ENCODE results near the gene RRAS2.
A peak's percentile ranks its signal among the peaks of the same experiment; 100 is the strongest.

Gene RRAS2

GRCh38 chr11:14314127-14314526, 44.9 kb downstream of the RRAS2 start:
- H3K4me1 ChIP-seq (ENCODE audit: control insufficient read depth, insufficient read depth, low read length): no peaks in the 10 kb centered on the region
- ChIA-PET CTCF (no interaction called here), POLR2A (no interaction called here)
- no peak overlapping the region for H3K4me3 ChIP-seq (ENCODE audit: low read depth, low read length)
- H3K9me3 ChIP-seq (ENCODE audit: control insufficient read depth, insufficient read depth, low read depth, low read length): no peaks in the 10 kb centered on the region
- no peaks in the 10 kb centered on the region for H3K36me3 ChIP-seq (ENCODE audit: control insufficient read depth in 2 of 2, insufficient read depth in 1 of 2, low read length in 2 of 2)
- TF ChIP-seq ZFP37 (tag by site-specific recombination; IDR thresholded peaks at IDR 0.05): no peak
- TF ChIP-seq ZNF426 (tag by site-specific recombination; IDR thresholded peaks at IDR 0.05): no peak
- no peak for TF ChIP-seq ZNF175 (tag by site-specific recombination; IDR thresholded peaks at IDR 0.05)
- no peak for TF ChIP-seq ZNF335 (tag by site-specific recombination; conservative IDR thresholded peaks at IDR 0.05)
- TF ChIP-seq ZEB2 (tag by site-specific recombination; IDR thresholded peaks at IDR 0.05): no peak
- TF ChIP-seq ZFP41 (tag by site-specific recombination; IDR thresholded peaks at IDR 0.05; ENCODE audit: borderline replicate concordance): no peak
- TF ChIP-seq ZNF501 (tag by site-specific recombination; IDR thresholded peaks at IDR 0.05): no peak
- H3K27ac ChIP-seq (ENCODE audit: extremely low read depth, low read depth, low read length): no peak overlapping the region

GRCh38 chr11:14312736-14313438, 46.1 kb downstream of the RRAS2 start:
- POLR2A ChIA-PET: interaction anchor here (1.2 kb wide), 1 partner anchor 12 kb away, joined by 4 read pairs; no protein-coding TSS in a partner anchor
- H3K36me3 ChIP-seq (ENCODE audit: control insufficient read depth in 2 of 2, insufficient read depth in 1 of 2, low read length in 2 of 2): no peaks in the 10 kb centered on the region
- H3K4me3 ChIP-seq (ENCODE audit: low read depth, low read length): no peak overlapping the region
- no peaks in the 10 kb centered on the region for H3K9me3 ChIP-seq (ENCODE audit: control insufficient read depth, insufficient read depth, low read depth, low read length)
- CTCF ChIA-PET: interaction anchor here (0.5 to 1.4 kb wide), 4 partner anchors 12 to 602 kb away, joined by 3 to 8 read pairs (median 4); no protein-coding TSS in a partner anchor
- no peak overlapping the region for H3K27ac ChIP-seq (ENCODE audit: extremely low read depth, low read depth, low read length)
- TF ChIP-seq OSR2 (tag by site-specific recombination; IDR thresholded peaks at IDR 0.05): no peak
- TF ChIP-seq ZNF341 (tag by site-specific recombination; IDR thresholded peaks at IDR 0.05; ENCODE audit: low read depth): no peak
- TF ChIP-seq ZNF624 (tag by site-specific recombination; IDR thresholded peaks at IDR 0.05): no peak
- no peak for TF ChIP-seq ZBTB48 (tag by site-specific recombination; IDR thresholded peaks at IDR 0.05)
- no peak for TF ChIP-seq ZNF274 (IDR thresholded peaks at IDR 0.05; ENCODE audit: low read length)
- no peak for TF ChIP-seq ZNF274 (tag by site-specific recombination; IDR thresholded peaks at IDR 0.05; ENCODE audit: borderline replicate concordance)
- 0 out of 2 replicates have a peak, but pooled peaks have one; percentile 48 for TF ChIP-seq BCL11A (tag by site-specific recombination; IDR thresholded peaks at IDR 0.05; ENCODE audit: low read depth)
- TF ChIP-seq ZBTB8A (tag by site-specific recombination; IDR thresholded peaks at IDR 0.05): no peak
- no peak for TF ChIP-seq ZNF433 (tag by site-specific recombination; IDR thresholded peaks at IDR 0.05; ENCODE audit: low read depth)
- TF ChIP-seq ZNF18 (tag by site-specific recombination; IDR thresholded peaks at IDR 0.05): peak; percentile 78
- no peak for TF ChIP-seq ZSCAN23 (tag by site-specific recombination; IDR thresholded peaks at IDR 0.05)
- TF ChIP-seq TCF7L2 (IDR thresholded peaks at IDR 0.05; ENCODE audit: borderline replicate concordance, low read depth, low read length): peak; percentile 54; the same call in 1 of the 2 replicates
- TF ChIP-seq IKZF3 (tag by site-specific recombination; IDR thresholded peaks at IDR 0.05): no peak
- no peak for TF ChIP-seq ZNF707 (tag by site-specific recombination; IDR thresholded peaks at IDR 0.05)
- peak; percentile 70 for TF ChIP-seq PRDM6 (tag by site-specific recombination; IDR thresholded peaks at IDR 0.05)
- TF ChIP-seq SP7 (tag by site-specific recombination; IDR thresholded peaks at IDR 0.05): peak; percentile 87
- no peaks in the 10 kb centered on the region for H3K4me1 ChIP-seq (ENCODE audit: control insufficient read depth, insufficient read depth, low read length)
